ENCODE results near the gene FFAR2.
A peak's percentile ranks its signal among the peaks of the same experiment; 100 is the strongest.

Gene FFAR2

DNA sequence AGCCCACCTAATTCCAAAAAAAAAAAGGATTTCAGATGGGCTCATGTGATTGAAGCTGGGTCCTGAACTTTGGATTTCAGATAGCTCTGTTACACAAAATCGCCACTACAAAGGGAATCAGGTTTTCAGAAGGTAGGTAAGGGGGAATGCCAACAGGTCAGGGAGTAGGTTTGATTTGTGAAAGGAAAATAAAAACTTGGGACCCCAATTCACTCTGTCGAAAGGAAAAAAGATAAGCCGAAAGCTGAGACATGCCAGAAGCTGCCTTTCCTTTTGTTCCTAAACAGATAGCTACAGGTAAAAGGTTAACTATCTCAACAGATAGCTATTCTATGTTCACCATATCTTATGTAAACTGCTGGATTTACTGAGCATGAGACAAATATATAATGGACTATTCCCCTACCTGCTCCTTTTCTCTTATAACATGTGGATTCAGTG, 38.2 kb downstream of the FFAR2 start:
- ATAC-seq: no peak
- no peak for DNase-seq

DNA sequence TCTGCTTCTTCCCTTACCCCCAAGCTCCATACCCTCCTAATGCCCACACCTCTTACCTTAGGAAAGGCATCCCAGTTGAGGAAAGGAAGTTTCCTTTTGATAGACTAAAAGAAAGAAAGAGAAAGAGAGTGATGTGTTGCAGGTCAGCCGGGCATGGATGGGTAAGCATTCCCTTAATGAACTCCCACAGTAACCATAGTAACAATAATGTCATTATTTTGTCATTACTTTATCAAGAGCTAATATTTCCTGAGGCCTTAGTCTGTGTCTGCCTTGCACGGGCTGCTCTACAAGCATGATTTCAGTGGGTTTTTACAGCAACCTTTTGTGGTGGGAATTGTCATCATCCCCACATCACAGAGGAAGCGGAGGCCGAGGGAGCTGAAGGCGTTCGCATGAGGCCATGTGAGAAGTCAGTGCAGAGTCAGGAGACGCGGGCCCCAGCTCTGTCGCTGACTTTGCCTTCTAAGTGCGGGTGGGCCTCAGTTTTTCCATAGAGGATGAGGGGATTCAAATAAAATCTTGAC, 39.7 kb downstream of the FFAR2 start:
- ATAC-seq: no peak
- peak; percentile 17 for DNase-seq

DNA sequence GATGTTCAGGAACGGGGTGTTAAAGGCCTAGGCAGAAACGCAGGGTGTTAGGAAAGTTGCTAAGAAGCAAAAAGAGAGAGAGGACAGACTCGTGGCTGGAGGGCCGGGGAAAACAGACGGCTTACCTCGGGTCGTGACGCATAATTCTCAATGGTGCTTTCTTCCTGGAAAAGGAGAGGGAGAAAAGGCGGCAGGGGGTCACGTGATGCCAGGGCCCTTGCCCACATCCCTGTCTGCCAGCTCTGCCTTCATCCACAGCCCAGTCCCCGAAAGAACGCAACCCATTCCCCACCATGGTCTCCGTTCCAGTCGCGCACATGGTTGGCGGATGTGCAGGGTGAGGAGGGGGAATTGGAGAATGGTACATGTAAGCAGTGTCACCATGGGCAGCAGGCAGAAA, 40.6 kb downstream of the FFAR2 start:
- ATAC-seq (no peak), DNase-seq (no peak)

DNA sequence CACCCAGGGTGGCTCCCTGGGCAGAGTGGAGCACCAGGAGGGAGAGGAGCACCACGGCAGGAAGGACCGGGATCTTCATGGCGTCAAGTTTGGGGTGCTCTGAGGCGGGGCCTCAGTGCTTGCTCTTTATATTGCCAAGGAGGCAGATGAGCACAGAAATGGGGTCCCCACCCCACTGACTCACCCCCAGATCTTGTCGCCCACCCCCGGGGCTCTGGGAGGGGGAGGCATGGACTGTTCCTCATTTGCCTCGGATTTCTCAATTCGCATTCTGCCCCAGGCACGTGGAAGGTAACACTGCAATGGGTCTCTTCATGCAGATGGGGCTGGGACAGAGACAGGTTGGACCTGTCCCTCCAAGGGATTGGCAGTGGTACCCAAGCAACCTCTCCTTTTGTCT, 42.3 kb downstream of the FFAR2 start, which contains the start of gene KRTDAP:
TSS of gene KRTDAP (minus strand) at position 101 of the 400 bp plus-strand sequence. CDS start at position 79, 22 bp downstream.
- ATAC-seq (no peak), DNase-seq (no peak)

DNA sequence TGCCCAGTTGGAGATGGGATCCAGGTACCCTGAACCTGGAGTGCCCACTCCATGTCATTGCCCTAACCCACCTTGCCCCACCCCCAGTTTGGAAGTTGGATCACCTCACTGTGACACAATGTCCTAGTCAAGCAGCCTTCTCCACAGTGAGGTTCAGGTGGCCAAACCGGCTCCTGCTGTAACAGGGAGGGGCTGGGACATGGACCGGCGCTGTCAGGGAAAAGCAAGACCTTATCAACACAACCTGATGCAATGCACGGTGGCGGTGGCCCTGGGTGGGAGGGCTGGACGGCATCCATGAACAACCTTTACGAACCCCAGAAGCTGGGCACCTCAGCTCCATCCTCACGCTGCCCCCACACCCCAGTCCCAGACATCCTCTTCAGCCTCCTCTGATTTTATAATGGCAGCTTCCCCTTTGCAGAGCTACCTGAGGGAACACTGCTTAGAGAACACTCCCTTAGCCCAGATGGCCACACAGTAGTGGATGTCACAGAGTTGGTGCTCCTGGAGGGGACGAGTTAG, 43.8 kb downstream of the FFAR2 start:
- no peak for DNase-seq

DNA sequence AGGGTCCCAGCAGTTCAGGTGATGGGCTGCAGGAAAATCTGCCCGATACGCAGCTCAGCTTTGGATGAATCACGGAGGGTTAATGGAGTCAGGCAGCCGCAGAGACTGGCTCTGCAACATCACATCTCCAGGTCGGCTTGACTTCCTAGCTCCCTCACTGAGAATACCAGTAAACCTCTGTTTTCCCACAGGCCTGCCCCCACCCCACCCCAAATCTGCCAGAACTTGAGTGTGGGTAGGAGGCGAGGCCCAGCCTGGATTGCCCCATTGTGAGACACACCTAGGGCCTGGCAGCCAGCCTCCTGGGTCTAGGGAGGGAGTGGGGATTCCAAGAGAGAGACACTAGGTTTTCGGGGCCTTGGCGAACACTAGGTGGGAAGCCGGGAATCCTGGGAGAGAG, 45.9 kb downstream of the FFAR2 start:
- DNase-seq: no peak
- no peak for ATAC-seq

More for the DNA sequence above, 43.8 kb downstream of the FFAR2 start:
- no peak for ATAC-seq

DNA sequence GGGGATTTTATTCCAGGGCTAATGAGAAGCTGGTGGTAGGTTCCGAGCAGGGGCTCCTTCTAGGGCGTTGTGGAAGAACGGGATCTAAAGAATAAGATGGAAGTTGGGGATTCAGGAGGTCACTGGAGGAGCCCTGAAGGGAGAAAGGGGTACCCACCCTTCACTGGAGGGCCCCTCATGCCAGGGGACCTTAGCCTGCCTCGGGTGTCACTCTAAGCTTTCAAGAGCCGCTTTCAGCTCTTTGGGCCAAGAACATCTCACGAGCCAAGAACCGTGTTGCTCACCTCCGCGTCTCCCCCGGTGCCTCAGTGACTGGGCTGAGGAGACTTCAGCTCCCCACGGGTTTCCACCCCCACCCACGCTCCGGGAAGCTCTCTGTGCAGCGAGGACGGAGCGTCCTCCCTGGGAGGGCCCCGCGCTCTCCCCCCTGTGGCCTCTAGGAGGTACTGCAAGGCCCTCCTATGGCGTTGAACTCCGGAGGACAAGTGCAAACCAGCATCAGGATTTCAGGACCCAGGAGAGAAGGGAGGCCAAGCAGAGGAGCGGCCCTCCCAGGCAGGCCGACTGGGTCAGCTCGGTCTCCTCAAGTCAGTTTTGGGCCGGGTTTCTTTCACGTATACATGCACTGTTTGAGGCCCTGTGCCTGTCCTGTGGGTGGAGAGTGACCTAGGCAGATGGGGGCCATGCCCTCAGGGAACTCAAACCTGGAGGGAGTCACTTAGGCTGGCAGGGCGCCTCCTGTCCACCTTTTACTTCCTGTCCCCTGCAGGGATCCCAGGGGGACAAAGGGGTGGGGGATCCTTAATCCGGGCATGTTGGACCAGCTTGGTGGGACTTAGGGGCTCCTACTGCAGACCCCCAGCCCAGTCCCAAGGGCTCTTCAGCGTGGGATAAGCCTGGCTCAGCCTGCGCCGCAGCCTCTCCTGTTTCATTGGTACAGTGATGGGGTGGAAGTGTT, 47.3 kb downstream of the FFAR2 start:
- peak; percentile 82 for DNase-seq
- peak; percentile 89 for ATAC-seq

DNA sequence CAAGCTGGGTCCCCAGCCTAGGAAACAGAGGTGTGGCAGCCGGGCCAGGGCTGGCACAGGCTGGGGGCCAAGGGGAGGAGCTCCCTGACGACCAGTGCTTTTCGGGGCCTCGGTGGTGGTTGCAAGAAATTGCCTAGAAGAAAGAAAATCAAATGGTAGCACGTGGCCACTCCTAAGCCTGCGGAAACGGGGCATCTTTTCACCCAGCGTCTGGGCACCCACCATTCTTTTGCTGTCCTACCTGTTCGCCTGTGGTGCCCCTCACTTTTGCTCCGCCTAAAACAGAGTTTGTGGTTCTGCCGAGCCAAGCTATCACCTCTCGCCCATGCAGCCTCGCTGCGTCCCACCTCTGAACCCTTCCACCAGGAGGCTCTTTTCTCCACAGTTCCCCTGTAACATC, 49.3 kb downstream of the FFAR2 start:
- ATAC-seq (no peak), DNase-seq (no peak)

DNA sequence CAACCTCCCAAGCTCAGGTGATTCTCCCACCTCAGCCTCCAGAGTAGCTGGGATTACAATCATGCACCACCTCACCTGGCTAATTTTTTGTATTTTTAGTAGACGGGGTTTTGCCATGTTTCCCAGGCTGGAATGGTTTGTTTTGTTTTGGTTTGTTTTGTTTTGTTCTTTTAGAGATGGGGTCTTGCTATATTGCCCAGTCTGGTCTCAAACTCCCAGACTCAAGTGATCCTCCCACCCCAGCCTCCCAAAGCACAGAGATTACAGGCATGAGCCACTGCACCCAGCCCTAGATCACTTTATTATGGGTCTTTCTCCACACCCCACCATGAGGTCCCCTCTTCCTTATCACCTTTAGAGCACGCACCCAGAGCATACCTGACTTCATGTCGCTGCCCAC, 50.2 kb downstream of the FFAR2 start:
- ATAC-seq (no peak), DNase-seq (no peak)

DNA sequence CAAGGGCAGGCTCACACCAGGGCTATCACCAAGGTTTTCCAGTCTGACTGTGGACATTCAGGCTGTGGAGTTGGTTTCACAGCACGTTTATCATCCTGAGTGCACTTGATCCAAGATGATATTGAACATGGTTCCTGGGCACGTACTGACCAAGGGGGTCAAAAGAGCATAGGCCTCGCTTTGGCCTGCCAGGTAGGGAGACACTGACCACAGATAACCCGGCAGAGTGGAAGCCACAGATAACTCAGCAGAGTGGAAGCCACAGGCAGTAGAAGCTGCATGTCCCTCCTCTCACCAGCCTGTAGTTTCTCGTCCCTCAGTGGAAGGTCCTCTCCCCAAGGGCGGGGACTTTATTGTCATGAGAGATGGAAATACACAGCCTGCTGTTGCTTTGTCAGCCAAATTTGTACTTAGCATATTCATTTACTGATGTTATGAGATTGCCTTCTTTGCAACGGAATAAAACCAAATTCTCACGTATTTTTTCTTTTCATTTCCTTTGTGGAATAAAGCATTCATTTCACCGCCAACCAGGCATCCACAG, 51.0 kb downstream of the FFAR2 start:
- DNase-seq (no peak), ATAC-seq (no peak)

DNA sequence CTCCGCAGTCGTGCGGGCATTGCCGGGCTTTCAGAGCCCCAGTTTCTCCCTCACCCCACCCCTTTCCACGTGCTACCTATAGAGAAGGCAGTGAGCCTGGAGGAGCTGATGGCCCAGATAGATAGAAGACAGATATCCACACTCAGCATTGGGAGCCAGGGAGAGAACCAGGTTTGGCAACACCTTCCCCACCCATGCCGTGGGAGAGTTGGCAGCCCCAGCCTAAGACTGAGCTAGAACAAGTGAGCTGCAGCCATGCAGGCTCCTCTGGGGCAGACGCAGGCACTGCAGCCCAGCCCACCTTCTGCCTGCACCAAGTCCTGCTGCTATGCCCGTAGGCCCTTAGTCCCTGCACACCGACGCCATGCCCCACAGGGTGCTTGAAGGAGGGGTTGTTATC, 52.6 kb downstream of the FFAR2 start:
- ATAC-seq (no peak), DNase-seq (no peak)

Data from stimulated activated naive CD8-positive, alpha-beta T cell treated with anti-CD3 and anti-CD28 coated beads, Interleukin-15, Interleukin-2, amounts not matched to agents 100 U/mL and 50 U/mL, for 24 hours (primary cell).